Endodermal cell (in vitro differentiated cells): Measurements from ENCODE around the gene ERCC6L. TPM values are rescaled to one million over a fixed set of nuclear protein-coding genes. Genes with fewer than 3 reads are reported as not detected.

Experiments used
- DNase-seq: peaks from one replicate; pipeline ENCODE4 v3.0.0-alpha.2; 2017
- H3K27ac ChIP-seq: 2 replicates; pipeline ENCODE4 v1.5.1; 2013; ENCODE audit warnings: mild to moderate bottlenecking, low read depth, low read length, moderate library complexity
- H3K27me3 ChIP-seq: 2 replicates; pipeline ENCODE4 v1.6.1; 2013; ENCODE audit warnings: mild to moderate bottlenecking, low read length, moderate library complexity; ENCODE audit not compliant: insufficient read depth, control insufficient read depth, poor library complexity, severe bottlenecking
- H3K36me3 ChIP-seq: 2 replicates; pipeline ENCODE4 v1.7.0; 2013; ENCODE audit warnings: mild to moderate bottlenecking, low read length, moderate library complexity; ENCODE audit not compliant: control insufficient read depth, insufficient read depth
- H3K4me1 ChIP-seq: one replicate; pipeline ENCODE4 v1.7.0; 2013; ENCODE audit warnings: low read length; ENCODE audit not compliant: control insufficient read depth, insufficient read depth
- H3K4me3 ChIP-seq: 2 replicates; pipeline ENCODE4 v1.5.1; 2013; ENCODE audit warnings: mild to moderate bottlenecking, low read length, moderate library complexity
- H3K9ac ChIP-seq: 2 replicates; pipeline ENCODE4 v1.6.1; 2013; ENCODE audit warnings: mild to moderate bottlenecking, low read length, moderate library complexity; ENCODE audit not compliant: poor library complexity, severe bottlenecking; ENCODE audit errors: extremely low read depth
- H3K9me3 ChIP-seq: 2 replicates; pipeline ENCODE4 v1.6.1; 2013; ENCODE audit warnings: mild to moderate bottlenecking, low read length, moderate library complexity; ENCODE audit not compliant: control insufficient read depth
- H3K27ac Mint-ChIP-seq: 2 replicates; pipeline ENCODE4 v1.8.0; 2020; ENCODE audit warnings: mixed read lengths
- H3K27me3 Mint-ChIP-seq: 2 replicates; pipeline ENCODE4 v1.8.0; 2021; ENCODE audit warnings: mild to moderate bottlenecking, mixed read lengths; ENCODE audit not compliant: insufficient read depth
- H3K36me3 Mint-ChIP-seq: 2 replicates; pipeline ENCODE4 v1.8.0; 2020; ENCODE audit warnings: low read depth, mixed read lengths
- H3K4me1 Mint-ChIP-seq: 2 replicates; pipeline ENCODE4 v1.8.0; 2020; ENCODE audit warnings: mixed read lengths
- H3K4me3 Mint-ChIP-seq: 2 replicates; pipeline ENCODE4 v1.8.0; 2020; ENCODE audit warnings: mild to moderate bottlenecking, moderate library complexity, mixed read lengths
- H3K9me3 Mint-ChIP-seq: 2 replicates; pipeline ENCODE4 v1.8.0; 2020; ENCODE audit warnings: mild to moderate bottlenecking, mixed read lengths
- WGBS, 2 experiments: methylation state at CpG; one replicate each; pipeline versions ENCODE4 v1.1.5 to v1.1.7; 2013; ENCODE audit warnings: missing lambda C conversion rate in 2 of 2, mixed read lengths in 1 of 2; ENCODE audit not compliant: insufficient coverage in 1 of 2, insufficient read length in 1 of 2; 5-methylcytosine and 5-hydroxymethylcytosine counted together
- total RNA-seq, 2 donors: library from RNA; stranded (reverse); fragmentation: NEBNext Ultra II Directional in 1 of 2; extraction: Animal tissue kit (Norgen Biotek cat#: 25700) in 1 of 2; gene quantifications; 2 replicates in 1 of 2; 3 replicates in 1 of 2; pipeline ENCODE4 v1.2.1, GENCODE V29; 2021
- TF ChIP-seq, protein P1 (sequence below): fragments of 200-600 bp; sonication (generic); conservative IDR thresholded peaks from 2 replicates; pipeline ENCODE4 v1.5.0; 2021; ENCODE audit warnings: antibody characterized with exemption, mild to moderate bottlenecking

ERCC6L gene
- total RNA-seq, 2 donors from 2014 or later = 11.3 to 17.9 TPM

DNA sequence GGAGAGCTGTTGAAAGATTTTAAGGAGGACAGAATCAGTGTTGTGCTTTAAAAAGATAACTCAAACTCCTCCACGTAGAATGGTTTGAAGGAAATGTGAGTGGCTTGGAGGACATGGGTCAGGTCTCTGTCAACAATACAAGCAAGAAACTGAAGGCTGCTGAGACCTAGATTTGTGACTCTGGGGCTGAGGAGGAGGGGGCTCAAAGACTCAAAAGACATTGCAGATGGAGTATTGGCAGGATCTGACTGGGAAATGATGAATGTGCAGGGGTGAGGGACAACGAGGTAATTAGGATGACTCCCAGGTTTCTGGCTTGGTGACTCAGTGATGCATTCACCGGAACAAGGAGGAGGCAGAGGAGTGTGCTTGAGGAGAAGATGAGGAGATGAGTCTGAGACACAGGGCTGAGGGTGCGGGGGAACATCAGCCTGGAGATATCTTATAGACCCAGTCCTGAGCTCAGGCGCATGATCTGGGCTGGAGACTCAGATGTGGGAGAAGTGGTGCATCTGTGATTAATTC lies 41.6 kb upstream of the ERCC6L start:
- Histone ChIP-seq H3K27me3 (no peaks in the 10 kb centered on the region), H3K36me3 (peaks cover 7% of the 10 kb centered on the region), H3K4me3 (no peak overlapping the region), H3K9ac (no peak overlapping the region), H3K4me1 (no peaks in the 10 kb centered on the region), H3K27ac (no peak overlapping the region), H3K9me3 (no peaks in the 10 kb centered on the region)
- no peak for DNase-seq
- Mint-ChIP-seq H3K27ac (no peak overlapping the region), H3K27me3 (no peaks in the 10 kb centered on the region), H3K9me3 (peaks cover 6% of the 10 kb centered on the region), H3K4me1 (peaks cover 11% of the 10 kb centered on the region), H3K36me3 (peaks cover 8% of the 10 kb centered on the region), H3K4me3 (no peak overlapping the region)
- WGBS, 2 experiments = 95% methylated on average over 5 of the region's 5 CpGs; no CpG with 5 or more reads in 1 of the 2 experiments
- TF ChIP-seq, protein P1, sequence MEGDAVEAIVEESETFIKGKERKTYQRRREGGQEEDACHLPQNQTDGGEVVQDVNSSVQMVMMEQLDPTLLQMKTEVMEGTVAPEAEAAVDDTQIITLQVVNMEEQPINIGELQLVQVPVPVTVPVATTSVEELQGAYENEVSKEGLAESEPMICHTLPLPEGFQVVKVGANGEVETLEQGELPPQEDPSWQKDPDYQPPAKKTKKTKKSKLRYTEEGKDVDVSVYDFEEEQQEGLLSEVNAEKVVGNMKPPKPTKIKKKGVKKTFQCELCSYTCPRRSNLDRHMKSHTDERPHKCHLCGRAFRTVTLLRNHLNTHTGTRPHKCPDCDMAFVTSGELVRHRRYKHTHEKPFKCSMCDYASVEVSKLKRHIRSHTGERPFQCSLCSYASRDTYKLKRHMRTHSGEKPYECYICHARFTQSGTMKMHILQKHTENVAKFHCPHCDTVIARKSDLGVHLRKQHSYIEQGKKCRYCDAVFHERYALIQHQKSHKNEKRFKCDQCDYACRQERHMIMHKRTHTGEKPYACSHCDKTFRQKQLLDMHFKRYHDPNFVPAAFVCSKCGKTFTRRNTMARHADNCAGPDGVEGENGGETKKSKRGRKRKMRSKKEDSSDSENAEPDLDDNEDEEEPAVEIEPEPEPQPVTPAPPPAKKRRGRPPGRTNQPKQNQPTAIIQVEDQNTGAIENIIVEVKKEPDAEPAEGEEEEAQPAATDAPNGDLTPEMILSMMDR = no peak

DNA sequence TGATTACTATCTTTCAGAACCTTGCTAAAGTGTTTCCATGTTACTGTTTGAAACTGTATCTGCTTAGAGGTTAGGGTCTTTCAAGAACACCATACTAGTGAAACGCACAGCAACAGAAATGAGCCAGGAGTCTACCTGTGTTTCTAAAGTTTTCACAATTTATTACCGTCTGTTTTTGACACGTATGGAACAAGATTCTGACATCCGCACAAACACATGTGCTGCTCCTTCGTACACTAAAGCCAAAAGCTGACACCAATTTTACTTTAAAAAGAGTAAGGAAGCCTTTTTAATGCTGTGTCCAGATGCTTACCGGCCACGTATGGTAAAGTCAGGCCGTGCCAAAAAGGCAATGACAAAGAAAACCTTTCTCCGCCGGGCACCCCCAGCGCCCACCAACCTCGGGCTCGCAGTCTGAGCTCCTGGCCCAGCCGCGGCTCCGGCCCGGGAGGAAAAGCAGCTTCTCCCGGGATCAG lies 37.7 kb upstream of the ERCC6L start:
- Mint-ChIP-seq H3K27me3 (no peaks in the 10 kb centered on the region), H3K4me3 (peak overlapping the region; percentile 84), H3K9me3 (peaks cover 4% of the 10 kb centered on the region), H3K4me1 (peaks cover 33% of the 10 kb centered on the region), H3K27ac (peak overlapping the region; percentile 90), H3K36me3 (peaks cover 46% of the 10 kb centered on the region)
- no peaks in the 10 kb centered on the region for H3K27me3 ChIP-seq
- no peaks in the 10 kb centered on the region for H3K4me1 ChIP-seq
- H3K4me3 ChIP-seq = peak overlapping the region; percentile 99
- DNase-seq = no peak
- 0% methylated on average over 18 of the region's 18 CpGs; no CpG with 5 or more reads in 1 of the 2 experiments for WGBS, 2 experiments
- H3K9ac ChIP-seq = peak overlapping the region; percentile 88
- peak overlapping the region; percentile 86 for H3K27ac ChIP-seq
- peaks cover 46% of the 10 kb centered on the region for H3K36me3 ChIP-seq
- TF ChIP-seq, protein P1 = no peak
- no peaks in the 10 kb centered on the region for H3K9me3 ChIP-seq

DNA sequence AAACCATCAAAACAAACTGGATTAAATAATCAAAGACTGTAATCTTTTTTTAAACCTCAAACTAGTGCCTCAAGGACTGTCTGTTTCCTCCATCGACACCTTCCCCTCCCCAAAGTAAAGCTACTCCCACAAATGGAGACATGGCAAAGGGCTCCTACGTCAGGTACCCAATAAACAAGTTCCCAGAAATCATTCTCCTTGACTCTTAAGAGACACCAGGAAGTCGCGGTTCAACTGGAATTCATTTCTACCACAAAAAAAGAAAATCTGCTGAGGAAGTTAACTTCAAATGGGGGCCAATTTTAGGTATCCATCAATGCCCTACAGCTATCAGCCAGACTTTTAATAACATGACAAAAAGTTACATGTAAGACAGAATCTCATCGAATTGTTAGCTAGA lies 35.7 kb upstream of the ERCC6L start:
- Histone ChIP-seq H3K4me3 (peak overlapping the region; percentile 99), H3K36me3 (peaks cover 57% of the 10 kb centered on the region)

More for the DNA sequence above, 35.7 kb upstream of the ERCC6L start:
- TF ChIP-seq, protein P1 = no peak
- H3K9ac ChIP-seq = no peak overlapping the region
- H3K9me3 ChIP-seq = no peaks in the 10 kb centered on the region
- Mint-ChIP-seq H3K27me3 (no peaks in the 10 kb centered on the region), H3K36me3 (peaks cover 62% of the 10 kb centered on the region), H3K4me3 (peak overlapping the region; percentile 84), H3K9me3 (peaks cover 1% of the 10 kb centered on the region), H3K27ac (peak overlapping the region; percentile 7), H3K4me1 (peaks cover 28% of the 10 kb centered on the region)
- H3K4me1 ChIP-seq = no peaks in the 10 kb centered on the region
- H3K27ac ChIP-seq = no peak overlapping the region
- DNase-seq = no peak
- 98% methylated on average over 5 of the region's 5 CpGs; no CpG with 5 or more reads in 1 of the 2 experiments for WGBS, 2 experiments
- no peaks in the 10 kb centered on the region for H3K27me3 ChIP-seq
